ENCODE measurements around the gene RNF141.

Gene RNF141

GRCh38 chr11:10540915-10541560 lies at the start of gene RNF141:
Gene RNF141, minus strand, starts transcription at chr11:10541187. Its CDS starts 7,029 bp downstream, at chr11:10534158.
- DNase-seq (ENCODE audit: low read depth in 2 of 2, low spot score in 1 of 2): peak; percentile 85 to 93

- no peak for DNase-seq (ENCODE audit: low read depth in 2 of 2, low spot score in 1 of 2)
Observed at GRCh38 chr11:10590218-10590915, 49.4 kb upstream of the RNF141 start.

- DNase-seq (ENCODE audit: low read depth in 2 of 2, low spot score in 1 of 2): no peak
Observed at GRCh38 chr11:10588904-10589303, 47.9 kb upstream of the RNF141 start.

- DNase-seq (ENCODE audit: low read depth in 2 of 2, low spot score in 1 of 2): no peak
Observed at GRCh38 chr11:10587995-10588394, 47.0 kb upstream of the RNF141 start.

GRCh38 chr11:10587388-10587787 lies 46.4 kb upstream of the RNF141 start:
- no peak for DNase-seq (ENCODE audit: low read depth in 2 of 2, low spot score in 1 of 2)

- DNase-seq (ENCODE audit: low read depth in 2 of 2, low spot score in 1 of 2): no peak
Observed at GRCh38 chr11:10584071-10584501, 43.1 kb upstream of the RNF141 start.

GRCh38 chr11:10581481-10582019 lies 40.6 kb upstream of the RNF141 start:
- DNase-seq (ENCODE audit: low read depth in 2 of 2, low spot score in 1 of 2): no peak

GRCh38 chr11:10580623-10581022 lies 39.6 kb upstream of the RNF141 start:
- DNase-seq (ENCODE audit: low read depth in 2 of 2, low spot score in 1 of 2): no peak

- DNase-seq (ENCODE audit: low read depth in 2 of 2, low spot score in 1 of 2): no peak
Observed at GRCh38 chr11:10579700-10580099, 38.7 kb upstream of the RNF141 start.

GRCh38 chr11:10576035-10576398 lies 35.0 kb upstream of the RNF141 start:
- no peak for DNase-seq (ENCODE audit: low read depth in 2 of 2, low spot score in 1 of 2)

- DNase-seq (ENCODE audit: low read depth in 2 of 2, low spot score in 1 of 2): no peak
Observed at GRCh38 chr11:10575346-10576034, 34.5 kb upstream of the RNF141 start.

GRCh38 chr11:10573556-10573955 lies 32.6 kb upstream of the RNF141 start:
- no peak for DNase-seq (ENCODE audit: low read depth in 2 of 2, low spot score in 1 of 2)

GRCh38 chr11:10573028-10573427 lies 32.0 kb upstream of the RNF141 start:
- DNase-seq (ENCODE audit: low read depth in 2 of 2, low spot score in 1 of 2): no peak

GRCh38 chr11:10572533-10572932 lies 31.5 kb upstream of the RNF141 start:
- DNase-seq (ENCODE audit: low read depth in 2 of 2, low spot score in 1 of 2): no peak

GRCh38 chr11:10568486-10568941 lies 27.5 kb upstream of the RNF141 start, which contains the start of gene LYVE1:
Gene LYVE1, minus strand, starts transcription at chr11:10568665. Its CDS starts 133 bp downstream, at chr11:10568532.
- no peak for DNase-seq (ENCODE audit: low read depth in 2 of 2, low spot score in 1 of 2)

GRCh38 chr11:10567446-10567845 lies 26.5 kb upstream of the RNF141 start:
- no peak for DNase-seq (ENCODE audit: low read depth in 2 of 2, low spot score in 1 of 2)

GRCh38 chr11:10566257-10566957 lies 25.4 kb upstream of the RNF141 start:
- no peak for DNase-seq (ENCODE audit: low read depth in 2 of 2, low spot score in 1 of 2)

GRCh38 chr11:10565493-10565892 lies 24.5 kb upstream of the RNF141 start:
- no peak for DNase-seq (ENCODE audit: low read depth in 2 of 2, low spot score in 1 of 2)

- no peak for DNase-seq (ENCODE audit: low read depth in 2 of 2, low spot score in 1 of 2)
Observed at GRCh38 chr11:10564696-10565318, 23.8 kb upstream of the RNF141 start.

GRCh38 chr11:10564030-10564429 lies 23.0 kb upstream of the RNF141 start:
- no peak for DNase-seq (ENCODE audit: low read depth in 2 of 2, low spot score in 1 of 2)

- DNase-seq (ENCODE audit: low read depth in 2 of 2, low spot score in 1 of 2): no peak
Observed at GRCh38 chr11:10561947-10562346, 21.0 kb upstream of the RNF141 start.
